ENCODE measurements around the gene GPR32.
"Not testable (repeated sequence)": the region's sequence is repeated elsewhere in the genome, so short reads cannot be mapped to it uniquely, and the experiment has no call there.

GRCh38 chr19:50772912-50773311, 2.6 kb downstream of the GPR32 start:
- TF ChIP-seq CHD1 (IDR thresholded peaks at IDR 0.05; ENCODE audit: low read depth, low read length); FOSL1 (IDR thresholded peaks at IDR 0.05; ENCODE audit: insufficient read depth, low read depth, low read length); CHD2 (IDR thresholded peaks at IDR 0.05; ENCODE audit: low read length); POLR2AphosphoS5 (IDR thresholded peaks at IDR 0.05; ENCODE audit: low read depth, low read length); USF2 (IDR thresholded peaks at IDR 0.05; ENCODE audit: low read length); SUZ12 (IDR thresholded peaks at IDR 0.05; ENCODE audit: low read length); EZH2 (IDR thresholded peaks at IDR 0.05; ENCODE audit: low read depth, low read length, severe bottlenecking); RFX5 (IDR thresholded peaks at IDR 0.05; ENCODE audit: borderline replicate concordance, low read depth, low read length); TAF1 (IDR thresholded peaks at IDR 0.05; ENCODE audit: low read depth, low read length); POLR2A (IDR thresholded peaks at IDR 0.05; ENCODE audit: control extremely low read depth in 1 of 2, low read depth in 2 of 2, low read length in 2 of 2); SP1 (IDR thresholded peaks at IDR 0.05; ENCODE audit: low read depth, low read length): not testable (repeated sequence)
